22Rv1 (cell line): ENCODE results near the gene PASK.

Experiments
- ZFX ChIP-seq: fragments of 450-650 bp; IDR thresholded peaks from 2 replicates; pipeline ENCODE4 v1.6.1; 2017; ENCODE audit warnings: antibody characterized with exemption, borderline replicate concordance
- TF ChIP-seq, protein P1 (sequence below): fragments of 450-650 bp; IDR thresholded peaks from 2 replicates; pipeline ENCODE4 v1.5.1; 2017; ENCODE audit warnings: mild to moderate bottlenecking

DNA sequence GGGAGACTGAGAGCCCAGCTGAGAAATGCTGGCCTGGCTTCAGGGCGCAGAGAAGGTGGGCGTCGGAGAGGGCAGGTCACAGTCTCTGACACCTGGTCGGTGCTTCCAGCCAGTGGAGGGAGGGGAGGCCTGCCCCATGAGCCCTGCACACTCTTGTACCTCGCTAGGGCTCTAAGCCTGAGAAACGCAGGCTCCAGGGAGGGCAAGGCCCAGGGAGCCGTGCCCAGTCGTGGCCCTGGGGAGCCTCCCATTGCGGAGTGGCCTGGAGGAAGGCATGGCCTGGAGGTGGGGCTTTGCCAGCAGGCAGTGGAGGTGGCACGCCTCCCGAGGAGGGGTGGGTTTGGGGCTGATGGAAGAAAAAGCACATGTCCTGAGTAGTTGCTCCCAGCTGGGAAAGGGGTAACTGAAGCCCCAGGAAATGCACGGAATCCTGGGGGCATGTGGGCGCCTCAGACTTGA is 86.2 kb downstream of the PASK start:
- TF ChIP-seq, protein P1, sequence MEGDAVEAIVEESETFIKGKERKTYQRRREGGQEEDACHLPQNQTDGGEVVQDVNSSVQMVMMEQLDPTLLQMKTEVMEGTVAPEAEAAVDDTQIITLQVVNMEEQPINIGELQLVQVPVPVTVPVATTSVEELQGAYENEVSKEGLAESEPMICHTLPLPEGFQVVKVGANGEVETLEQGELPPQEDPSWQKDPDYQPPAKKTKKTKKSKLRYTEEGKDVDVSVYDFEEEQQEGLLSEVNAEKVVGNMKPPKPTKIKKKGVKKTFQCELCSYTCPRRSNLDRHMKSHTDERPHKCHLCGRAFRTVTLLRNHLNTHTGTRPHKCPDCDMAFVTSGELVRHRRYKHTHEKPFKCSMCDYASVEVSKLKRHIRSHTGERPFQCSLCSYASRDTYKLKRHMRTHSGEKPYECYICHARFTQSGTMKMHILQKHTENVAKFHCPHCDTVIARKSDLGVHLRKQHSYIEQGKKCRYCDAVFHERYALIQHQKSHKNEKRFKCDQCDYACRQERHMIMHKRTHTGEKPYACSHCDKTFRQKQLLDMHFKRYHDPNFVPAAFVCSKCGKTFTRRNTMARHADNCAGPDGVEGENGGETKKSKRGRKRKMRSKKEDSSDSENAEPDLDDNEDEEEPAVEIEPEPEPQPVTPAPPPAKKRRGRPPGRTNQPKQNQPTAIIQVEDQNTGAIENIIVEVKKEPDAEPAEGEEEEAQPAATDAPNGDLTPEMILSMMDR, result no peak
- no peak for TF ChIP-seq ZFX
